Stimulated activated CD8-positive, alpha-beta memory T cell treated with anti-CD3 and anti-CD28 coated beads, Interleukin-4, amount 100 ng/mL, for 1 hour (primary cell): ENCODE measurements around the gene IQUB.
"Not testable (repeated sequence)": the region's sequence is repeated elsewhere in the genome, so short reads cannot be mapped to it uniquely, and the experiment has no call there.

Experiments used
- DNase-seq, 2 donors: peaks; one replicate each; pipeline ENCODE4 v3.0.0-alpha.2; 2020; ENCODE audit warnings: low read depth in 2 of 2, low spot score in 1 of 2

Gene IQUB

DNA sequence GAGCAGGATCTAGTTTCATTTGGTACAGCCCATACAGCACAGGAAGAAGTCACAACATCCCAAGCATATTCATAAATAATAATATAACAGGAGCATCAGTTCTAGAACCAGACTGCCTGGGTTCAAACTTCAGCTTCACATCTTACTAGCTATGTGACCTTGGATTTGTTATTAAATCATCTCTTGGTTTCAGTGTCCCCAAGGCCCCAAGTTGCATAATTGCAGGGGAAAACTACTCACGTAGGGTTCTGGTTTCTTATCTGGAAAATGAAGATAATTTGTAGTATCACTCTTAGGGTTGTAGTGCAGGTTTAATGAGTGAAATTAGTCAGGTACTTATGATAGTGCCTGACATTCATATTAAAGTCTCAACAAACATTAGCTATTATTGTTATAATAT, 5.5 kb upstream of the IQUB start:
- DNase-seq = no peak

GRCh38 chr7:123538897-123539296, 4.5 kb upstream of the IQUB start:
- DNase-seq = no peak

DNA sequence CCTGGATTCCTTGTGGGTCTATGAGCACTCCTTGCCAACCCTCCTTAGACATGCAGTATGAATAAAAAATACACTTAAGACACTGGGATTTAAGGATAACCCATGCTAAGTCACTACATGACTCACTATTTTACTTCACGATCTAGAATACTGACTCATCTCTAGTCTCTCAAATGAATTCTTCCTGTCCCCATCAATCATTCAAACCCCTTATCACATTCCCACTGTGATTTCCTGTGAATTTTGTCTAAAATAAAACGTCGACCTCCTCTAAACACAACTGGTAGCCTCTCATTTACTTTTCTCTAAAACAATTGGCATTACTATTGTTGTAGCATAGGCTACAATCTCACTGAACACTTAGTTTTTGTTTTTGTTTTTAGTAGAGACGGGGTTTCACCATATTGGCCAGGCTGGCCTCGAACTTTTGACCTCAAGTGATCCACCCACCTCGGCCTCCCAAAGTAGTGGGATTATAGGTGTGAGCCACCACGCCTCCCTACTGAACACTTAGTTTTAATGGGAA, 3.9 kb upstream of the IQUB start:
- DNase-seq = no peak

- DNase-seq = no peak
Measured at GRCh38 chr7:123537026-123537642, 2.7 kb upstream of the IQUB start.

DNA sequence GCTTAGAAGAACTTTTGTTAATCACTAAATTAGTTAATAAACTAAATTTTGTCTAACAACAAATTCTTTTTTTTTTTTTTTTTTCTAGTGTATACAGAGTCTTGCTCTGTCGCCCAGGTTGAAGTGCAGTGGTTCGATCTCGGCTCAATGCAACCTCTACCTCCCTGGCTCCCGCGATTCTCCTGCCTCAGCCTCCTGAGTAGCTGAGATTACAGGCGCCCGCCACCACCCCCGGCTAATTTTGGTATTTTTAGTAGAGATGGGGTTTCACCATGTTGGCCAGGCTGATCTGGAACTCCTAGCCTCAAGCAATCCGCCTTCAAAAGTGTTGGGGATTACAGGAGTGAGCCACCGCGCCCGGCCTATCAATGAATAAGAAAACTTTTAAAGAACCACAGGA, 1.1 kb upstream of the IQUB start:
- no peak for DNase-seq

DNA sequence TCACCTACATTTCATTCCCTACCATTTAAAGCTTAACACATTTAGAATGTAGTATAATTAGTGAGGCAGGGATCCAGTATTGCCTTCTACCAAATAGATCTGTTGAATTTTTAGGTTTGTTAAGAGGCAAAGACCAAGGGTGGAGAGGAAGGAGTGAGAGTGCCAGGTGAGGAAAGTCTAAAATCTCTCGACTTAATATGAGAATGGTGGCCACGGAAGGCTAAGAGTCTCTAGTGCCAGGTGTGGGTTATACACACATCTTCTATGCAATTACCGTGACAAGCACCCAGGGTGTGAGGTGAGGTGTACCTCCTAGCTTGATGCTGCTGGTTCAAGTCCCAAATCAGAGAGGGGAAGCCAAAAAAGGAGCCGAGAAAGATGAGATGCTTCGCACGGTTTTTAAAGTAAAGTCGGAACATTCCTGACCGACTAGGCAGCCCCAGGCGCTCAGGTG, 439 bp downstream of the IQUB start:
- DNase-seq = no peak

DNA sequence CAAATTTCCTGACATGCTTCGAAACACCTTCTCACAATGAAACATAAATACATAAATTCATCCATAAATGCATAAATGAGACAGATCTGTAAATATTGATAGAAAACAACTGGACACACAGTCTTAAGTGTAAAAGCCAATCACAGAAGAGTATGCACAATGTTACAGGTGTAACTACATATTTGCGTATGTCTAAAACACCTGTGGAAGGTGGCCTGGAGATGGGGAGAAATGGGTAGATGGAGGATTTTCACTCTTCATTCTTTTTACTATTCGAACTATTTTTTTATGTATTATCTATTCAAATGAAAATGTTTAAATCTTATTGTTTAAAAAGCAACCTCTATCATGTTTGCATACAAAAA, 860 bp downstream of the IQUB start:
- DNase-seq = no peak

DNA sequence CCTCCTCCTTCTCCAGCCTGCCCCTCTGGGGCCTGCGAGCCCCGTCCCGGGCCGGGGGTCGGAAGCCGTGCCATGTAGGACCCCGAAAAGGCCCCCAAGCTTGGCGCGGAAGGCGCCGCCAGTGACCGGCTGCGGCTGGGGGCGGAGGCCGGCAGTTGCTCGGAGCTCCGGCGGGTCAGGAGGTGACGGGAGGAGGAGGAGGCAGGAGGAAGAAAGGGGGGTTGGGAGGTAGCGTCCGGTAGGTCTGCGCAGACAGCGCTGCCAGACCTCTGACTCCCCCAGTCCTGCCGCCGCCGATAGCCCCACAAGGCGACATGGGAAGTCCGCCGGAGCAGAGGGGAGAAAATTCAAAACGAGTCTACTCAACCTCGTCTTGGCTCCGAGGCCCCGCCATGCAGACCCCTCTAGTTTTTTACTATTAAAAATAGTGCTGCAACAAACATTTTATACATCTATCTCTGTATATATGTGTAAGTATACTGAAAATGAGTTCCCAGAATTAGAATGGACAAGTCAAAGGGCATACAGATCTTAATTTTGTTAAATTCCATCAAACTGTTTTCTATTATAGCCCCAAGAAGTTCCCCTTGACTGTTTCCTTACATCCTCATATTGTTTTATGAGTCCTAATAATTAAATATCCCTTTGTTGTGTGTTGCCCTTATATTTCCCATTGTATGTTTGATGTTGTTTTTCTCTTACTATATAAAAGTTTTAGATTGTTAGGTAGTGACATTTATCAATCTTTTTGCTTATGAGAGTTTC, 1.4 kb downstream of the IQUB start:
- not testable (repeated sequence) for DNase-seq

DNA sequence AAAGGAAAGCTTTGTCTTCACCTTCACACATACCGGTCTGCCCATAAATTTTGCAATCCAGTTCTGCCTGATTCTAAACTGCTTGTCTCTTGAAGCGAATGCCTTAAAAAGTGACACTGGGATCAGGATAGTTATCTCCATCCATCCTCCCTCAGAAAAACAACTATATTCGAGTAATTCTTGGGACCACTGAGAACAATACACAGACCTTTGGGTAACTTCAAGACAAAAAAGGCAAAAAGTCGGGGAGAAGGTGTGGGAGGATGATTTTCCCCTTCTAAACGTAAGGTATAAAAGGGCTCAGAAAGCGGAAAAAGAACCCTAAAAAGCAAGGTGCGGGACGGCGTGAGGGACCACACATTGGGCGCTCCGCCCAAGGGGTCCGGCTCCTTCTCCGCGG, 2.1 kb downstream of the IQUB start:
- not testable (repeated sequence) for DNase-seq

GRCh38 chr7:123530035-123530591, 4.3 kb downstream of the IQUB start:
- DNase-seq = not testable (repeated sequence)

DNA sequence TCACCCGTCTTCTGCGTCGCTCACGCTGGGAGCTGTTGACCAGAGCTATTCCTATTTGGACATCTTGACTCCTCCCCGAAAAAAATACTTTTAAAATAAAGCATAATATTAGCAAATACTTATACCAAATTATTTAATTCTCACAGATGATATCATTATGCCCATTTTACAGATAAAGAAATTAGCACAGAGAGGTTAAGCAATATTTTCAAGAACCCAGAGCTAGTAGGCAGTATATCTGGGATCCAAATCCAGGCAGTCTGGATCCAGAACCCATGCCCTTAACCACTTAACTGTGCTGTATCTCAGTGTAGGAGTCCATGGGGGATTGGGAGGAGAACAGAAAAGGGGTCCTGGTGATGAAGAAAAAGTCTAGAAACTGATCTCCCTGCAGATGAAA, 6.1 kb downstream of the IQUB start:
- no peak for DNase-seq

GRCh38 chr7:123527712-123528225, 6.6 kb downstream of the IQUB start:
- DNase-seq = not testable (repeated sequence)

DNA sequence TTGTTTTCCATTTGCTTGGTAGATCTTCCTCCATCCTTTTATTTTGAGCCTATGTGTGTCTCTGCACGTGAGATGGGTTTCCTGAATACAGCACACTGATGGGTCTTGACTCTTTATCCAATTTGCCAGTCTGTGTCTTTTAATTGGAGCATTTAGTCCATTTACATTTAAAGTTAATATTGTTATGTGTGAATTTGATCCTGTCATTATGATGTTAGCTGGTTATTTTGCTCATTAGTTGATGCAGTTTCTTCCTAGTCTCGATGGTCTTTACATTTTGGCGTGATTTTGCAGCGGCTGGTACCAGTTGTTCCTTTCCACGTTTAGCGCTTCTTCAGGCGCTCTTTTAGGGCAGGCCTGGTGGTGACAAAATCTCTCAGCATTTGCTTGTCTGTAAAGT, 7.9 kb downstream of the IQUB start:
- DNase-seq = not testable (repeated sequence)

- DNase-seq = no peak
Measured at GRCh38 chr7:123522066-123522465, 12.3 kb downstream of the IQUB start.

DNA sequence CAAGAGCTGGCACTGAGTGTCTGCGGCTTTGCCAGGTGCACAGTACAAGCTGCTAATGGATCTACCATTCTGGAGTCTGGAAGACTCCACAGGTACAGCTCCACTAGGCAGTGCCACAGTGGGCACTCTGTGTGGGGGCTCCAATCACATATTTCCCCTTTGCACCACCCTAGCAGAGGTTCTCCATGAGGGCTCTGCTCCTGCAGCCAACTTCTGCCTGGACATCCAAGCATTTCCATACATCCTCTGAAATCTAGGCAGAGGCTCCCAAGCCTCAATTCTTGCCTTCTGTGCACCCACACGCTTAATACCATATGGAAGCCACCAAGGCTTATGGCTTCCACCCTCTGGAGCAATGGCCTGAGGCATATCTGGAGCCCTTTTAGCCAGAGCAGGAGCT, 29.2 kb downstream of the IQUB start:
- DNase-seq = no peak

DNA sequence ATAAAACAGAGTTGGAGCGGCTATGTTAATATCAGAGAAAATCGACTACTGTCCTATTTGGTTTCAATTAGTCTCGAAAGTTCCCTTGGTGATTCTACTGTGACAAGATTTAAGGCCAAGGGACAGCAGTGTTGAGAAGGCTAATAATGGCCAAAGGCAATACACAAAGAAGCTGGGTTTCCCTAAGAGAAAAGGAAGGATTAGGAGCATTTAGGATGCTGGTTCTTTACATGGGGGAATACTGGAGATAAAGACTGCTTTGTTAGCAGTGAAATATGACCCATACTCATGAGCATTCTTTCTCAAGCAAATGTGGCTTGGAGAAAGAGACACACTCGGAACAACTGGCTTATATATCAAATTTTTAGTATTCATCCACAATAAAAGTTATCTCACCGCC, 32.2 kb downstream of the IQUB start:
- no peak for DNase-seq

DNA sequence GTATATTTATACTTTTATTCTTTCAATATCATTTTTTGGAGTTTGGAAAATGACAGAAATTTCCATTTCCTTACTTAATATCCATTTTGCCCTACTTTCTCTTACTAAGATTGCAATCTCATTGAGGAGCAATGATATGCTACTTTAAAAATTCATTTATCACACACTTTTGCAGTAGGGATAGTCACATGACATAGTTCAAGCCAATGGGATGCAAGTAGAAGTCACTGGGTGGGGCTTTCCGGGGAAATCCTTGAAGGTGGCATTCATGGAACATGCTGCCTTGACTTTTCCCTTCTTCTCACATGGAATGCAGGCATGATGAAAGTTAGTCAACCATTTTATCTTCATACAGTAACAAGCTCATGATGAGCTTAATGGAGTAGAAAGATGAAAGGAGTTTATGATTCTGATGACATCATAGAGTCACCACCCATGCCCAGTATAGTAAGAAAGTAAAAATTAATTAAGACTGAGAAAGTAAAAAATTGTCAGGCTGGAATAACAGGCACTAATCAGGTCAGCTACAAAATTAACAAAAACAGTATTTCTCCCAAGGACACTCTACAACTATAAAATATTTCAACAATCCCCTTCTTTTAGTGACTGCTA, 33.4 kb downstream of the IQUB start:
- DNase-seq = no peak

GRCh38 chr7:123499211-123499970, 35.0 kb downstream of the IQUB start:
- DNase-seq = no peak

GRCh38 chr7:123498601-123499000, 35.8 kb downstream of the IQUB start:
- no peak for DNase-seq

GRCh38 chr7:123498031-123498430, 36.4 kb downstream of the IQUB start:
- no peak for DNase-seq

GRCh38 chr7:123494193-123494796, 40.1 kb downstream of the IQUB start:
- no peak for DNase-seq
